Activated naive CD4-positive, alpha-beta T cell treated with anti-CD3 and anti-CD28 coated beads, Interleukin-2, amount 50 U/mL, for 72 hours (primary cell): Measurements from ENCODE around the gene RRAS2. TPM values are rescaled to one million over a fixed set of nuclear protein-coding genes. Genes with fewer than 3 reads are reported as not detected.
A peak's percentile ranks its signal among the peaks of the same experiment; 100 is the strongest.

Source experiments
- ATAC-seq, 2 donors: fragments of 150-1000 bp; cut with Tn5 transposase; 2 replicates each; pipeline ENCODE4 v1.10.0; 2021; ENCODE audit warnings: mild to moderate bottlenecking in 2 of 2, moderate library complexity in 2 of 2
- DNase-seq, 2 donors: peaks; one replicate each; pipeline ENCODE4 v3.0.0; 2021 to 2022; ENCODE audit warnings: low spot score in 2 of 2
- H3K27ac Mint-ChIP-seq, 2 donors: one replicate each; pipeline ENCODE4 v1.8.0; 2022; ENCODE audit warnings: mild to moderate bottlenecking in 2 of 2, mixed read lengths in 2 of 2
- H3K36me3 Mint-ChIP-seq, 2 donors: one replicate each; pipeline ENCODE4 v1.8.0; 2022; ENCODE audit warnings: mixed read lengths in 2 of 2
- H3K9me3 Mint-ChIP-seq, 2 donors: one replicate each; pipeline ENCODE4 v1.8.0; 2022; ENCODE audit warnings: mixed read lengths in 2 of 2
- total RNA-seq, 2 donors: library from RNA; stranded (reverse); gene quantifications; one replicate each; pipeline ENCODE4 v1.2.3, GENCODE V29; 2022

The RRAS2 gene
- total RNA-seq, 2 donors from 2014 or later, result 32.7 to 56.6 TPM

DNA sequence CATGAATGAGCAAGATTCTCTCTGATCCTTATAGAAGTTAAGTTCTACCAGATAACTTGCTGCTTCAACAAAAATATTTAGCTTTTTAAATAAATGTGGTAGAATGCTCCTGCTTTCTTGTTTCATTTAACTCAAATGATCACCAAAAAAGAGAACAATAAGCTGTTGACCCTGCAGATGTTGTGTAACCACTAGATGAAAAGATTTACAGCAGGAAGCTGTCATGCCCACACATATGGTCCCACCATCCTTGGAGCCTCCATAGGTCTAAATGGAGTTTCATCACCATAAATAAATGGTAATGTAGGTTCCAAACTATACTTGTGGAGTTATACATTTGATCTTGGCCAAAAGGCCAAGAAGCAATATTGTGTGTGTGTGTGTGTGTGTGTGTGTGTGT is 118.8 kb downstream of the RRAS2 start:
- H3K36me3 Mint-ChIP-seq, result no peaks in the 10 kb centered on the region
- no peak overlapping the region for H3K27ac Mint-ChIP-seq
- no peak for ATAC-seq
- H3K9me3 Mint-ChIP-seq, result no peaks in the 10 kb centered on the region
- DNase-seq, result no peak

GRCh38 chr11:14237444-14237961 is 121.5 kb downstream of the RRAS2 start:
- no peaks in the 10 kb centered on the region for H3K36me3 Mint-ChIP-seq
- H3K27ac Mint-ChIP-seq, result no peak overlapping the region
- no peak for ATAC-seq

GRCh38 chr11:14235701-14236100 is 123.3 kb downstream of the RRAS2 start:
- DNase-seq (no peak), ATAC-seq (no peak)
- Mint-ChIP-seq H3K27ac (peak overlapping the region in 1 of 2 donors; percentile 19), H3K9me3 (no peaks in the 10 kb centered on the region), H3K36me3 (no peaks in the 10 kb centered on the region)

More at GRCh38 chr11:14237444-14237961, 121.5 kb downstream of the RRAS2 start:
- no peak for DNase-seq
- no peaks in the 10 kb centered on the region for H3K9me3 Mint-ChIP-seq

GRCh38 chr11:14234446-14234845 is 124.5 kb downstream of the RRAS2 start:
- ATAC-seq (no peak), DNase-seq (no peak)
- Mint-ChIP-seq H3K9me3 (no peaks in the 10 kb centered on the region), H3K36me3 (no peaks in the 10 kb centered on the region), H3K27ac (no peak overlapping the region)

DNA sequence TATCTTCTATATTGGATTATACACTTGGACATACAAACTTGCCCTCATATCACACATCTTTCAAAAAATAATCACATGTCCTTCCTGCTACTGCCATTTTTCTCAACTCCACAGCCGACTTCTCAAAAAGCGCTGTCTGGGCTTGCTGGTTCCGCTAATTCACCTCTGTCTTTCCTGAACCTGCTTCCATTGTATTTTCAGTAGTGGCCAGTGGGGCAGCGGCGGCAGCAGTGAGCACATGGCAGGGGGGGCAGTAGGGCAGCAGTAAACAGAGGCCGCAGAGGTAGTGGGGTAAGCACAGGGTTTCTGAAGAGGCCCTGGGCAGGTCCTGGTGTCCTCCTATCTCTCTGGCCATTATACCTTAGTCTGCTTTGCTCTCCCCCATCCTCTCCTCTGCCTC is 126.3 kb downstream of the RRAS2 start:
- Mint-ChIP-seq H3K9me3 (no peaks in the 10 kb centered on the region), H3K27ac (peak overlapping the region in 1 of 2 donors; percentile 19), H3K36me3 (no peaks in the 10 kb centered on the region)
- DNase-seq (no peak), ATAC-seq (no peak)

DNA sequence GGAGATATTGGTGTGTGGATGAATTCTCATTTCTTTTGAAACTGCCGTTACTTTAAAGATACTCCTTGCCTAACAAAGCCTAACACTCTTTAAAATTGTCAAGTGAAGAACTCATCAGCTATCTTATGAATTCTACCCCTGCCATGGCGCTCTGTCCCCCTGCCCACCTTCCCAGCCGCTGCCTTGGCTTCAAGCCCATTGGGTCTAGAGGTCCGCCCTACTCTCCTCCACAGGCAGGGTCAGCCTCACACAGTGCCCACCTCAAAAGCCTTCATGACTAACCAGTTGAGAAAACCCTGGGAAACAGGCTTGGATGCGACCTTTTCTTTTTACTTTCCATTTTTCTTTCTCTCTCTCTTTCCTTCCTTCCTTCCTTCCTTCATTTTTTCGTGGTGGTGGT is 128.6 kb downstream of the RRAS2 start:
- DNase-seq, result no peak
- ATAC-seq, result no peak
- Mint-ChIP-seq H3K9me3 (no peaks in the 10 kb centered on the region), H3K27ac (no peak overlapping the region), H3K36me3 (no peaks in the 10 kb centered on the region)

DNA sequence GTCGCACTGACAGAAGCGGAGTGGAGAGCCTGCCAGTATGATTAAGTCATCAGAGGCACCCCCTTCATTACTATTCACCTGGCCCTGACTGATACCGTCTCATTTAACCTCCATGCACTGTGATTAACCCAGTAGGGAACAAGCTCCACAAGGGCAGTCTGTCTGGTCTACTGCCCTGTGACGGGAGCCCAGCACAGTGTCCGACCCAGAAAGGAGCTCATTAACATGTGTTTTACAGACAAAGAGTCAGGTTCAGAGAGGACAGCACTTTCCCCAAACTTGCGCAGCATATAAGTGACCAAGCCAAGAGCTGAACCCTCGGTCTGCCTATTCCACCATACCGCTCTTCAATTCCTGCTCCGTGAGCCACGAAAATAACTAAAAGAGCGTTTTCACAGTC is 129.5 kb downstream of the RRAS2 start:
- DNase-seq (no peak), ATAC-seq (no peak)
- Mint-ChIP-seq H3K9me3 (no peaks in the 10 kb centered on the region), H3K36me3 (no peaks in the 10 kb centered on the region), H3K27ac (no peak overlapping the region)

- H3K36me3 Mint-ChIP-seq, result no peaks in the 10 kb centered on the region
These were observed 130.6 kb downstream of the RRAS2 start for GRCh38 chr11:14228356-14228755.

More at GRCh38 chr11:14228356-14228755, 130.6 kb downstream of the RRAS2 start:
- DNase-seq (no peak), ATAC-seq (no peak)
- Mint-ChIP-seq H3K9me3 (no peaks in the 10 kb centered on the region), H3K27ac (no peak overlapping the region)

Other genes with a start within 250 kb of the RRAS2 start
- gene COPB1, start 140.6 kb upstream of the RRAS2 start, total RNA-seq, result 100 to 1,000 TPM in 1 of 2 donors, 10 to 100 TPM in 1; 90.5 to 110 TPM
- 100 to 1,000 TPM; 234 to 281 TPM for gene PSMA1, start 161.2 kb upstream of the RRAS2 start, total RNA-seq